DND-41 (cell line): ENCODE data around the gene TPI1.

ENCODE experiments used
- EZH2 ChIP-seq: IDR thresholded peaks from 3 replicates; pipeline ENCODE4 v1.6.1; 2012; ENCODE audit warnings: borderline replicate concordance, low read depth, mild to moderate bottlenecking, moderate library complexity, low read length, inconsistent platforms; ENCODE audit not compliant: severe bottlenecking
- TF ChIP-seq, protein P1 (sequence below): IDR thresholded peaks from 2 replicates; pipeline ENCODE4 v1.5.1; 2012; ENCODE audit warnings: borderline replicate concordance, low read length, moderate library complexity, mild to moderate bottlenecking; ENCODE audit not compliant: poor library complexity, severe bottlenecking; ENCODE audit errors: extremely low read depth

DNA sequence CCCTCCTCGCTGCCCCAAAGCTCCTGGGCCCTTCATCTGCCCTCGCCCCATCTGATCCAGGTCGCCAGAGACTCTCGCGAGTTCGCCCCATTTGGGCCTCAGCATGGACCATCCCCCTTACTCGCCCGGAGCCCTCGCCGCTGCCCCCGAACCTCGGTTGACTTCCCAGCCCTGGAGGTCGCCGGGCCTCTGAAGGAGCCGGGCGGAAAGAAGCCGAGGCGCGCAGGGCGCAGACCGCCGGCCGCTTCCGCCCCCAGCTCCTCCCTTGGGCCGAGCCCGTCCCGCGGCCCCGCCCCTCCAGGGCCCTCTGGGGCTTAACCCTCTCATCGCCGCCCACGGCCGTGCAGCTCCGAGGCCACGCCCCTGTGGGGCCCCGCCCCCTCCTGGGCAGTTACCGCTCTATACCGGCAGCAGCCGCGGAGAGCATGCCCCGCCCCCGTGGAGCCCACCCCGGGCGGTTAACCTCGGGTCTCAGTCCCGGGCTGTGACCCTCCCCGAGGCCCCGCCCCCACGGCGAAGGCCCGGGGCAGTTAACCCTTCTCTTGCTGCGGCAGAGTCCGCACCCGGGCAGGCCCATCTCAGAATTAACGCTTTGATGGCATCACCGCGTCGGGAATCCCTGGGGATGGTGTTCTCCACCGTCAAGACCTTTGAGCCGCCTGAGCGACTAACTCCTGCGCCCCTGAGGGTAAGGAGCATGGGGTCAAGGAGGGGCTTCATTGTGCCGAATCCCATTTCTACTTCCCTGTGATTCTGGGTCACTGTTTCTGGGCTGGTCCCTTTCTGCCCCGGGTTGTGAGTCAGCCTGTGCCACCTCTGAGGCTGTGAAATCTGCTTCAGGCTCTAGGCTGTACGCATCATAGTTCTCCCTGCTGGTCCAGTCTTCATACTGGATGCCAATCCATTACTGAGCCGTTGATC is 6.0 kb downstream of the TPI1 start, which contains the start of gene SPSB2:
- TF ChIP-seq, protein P1, sequence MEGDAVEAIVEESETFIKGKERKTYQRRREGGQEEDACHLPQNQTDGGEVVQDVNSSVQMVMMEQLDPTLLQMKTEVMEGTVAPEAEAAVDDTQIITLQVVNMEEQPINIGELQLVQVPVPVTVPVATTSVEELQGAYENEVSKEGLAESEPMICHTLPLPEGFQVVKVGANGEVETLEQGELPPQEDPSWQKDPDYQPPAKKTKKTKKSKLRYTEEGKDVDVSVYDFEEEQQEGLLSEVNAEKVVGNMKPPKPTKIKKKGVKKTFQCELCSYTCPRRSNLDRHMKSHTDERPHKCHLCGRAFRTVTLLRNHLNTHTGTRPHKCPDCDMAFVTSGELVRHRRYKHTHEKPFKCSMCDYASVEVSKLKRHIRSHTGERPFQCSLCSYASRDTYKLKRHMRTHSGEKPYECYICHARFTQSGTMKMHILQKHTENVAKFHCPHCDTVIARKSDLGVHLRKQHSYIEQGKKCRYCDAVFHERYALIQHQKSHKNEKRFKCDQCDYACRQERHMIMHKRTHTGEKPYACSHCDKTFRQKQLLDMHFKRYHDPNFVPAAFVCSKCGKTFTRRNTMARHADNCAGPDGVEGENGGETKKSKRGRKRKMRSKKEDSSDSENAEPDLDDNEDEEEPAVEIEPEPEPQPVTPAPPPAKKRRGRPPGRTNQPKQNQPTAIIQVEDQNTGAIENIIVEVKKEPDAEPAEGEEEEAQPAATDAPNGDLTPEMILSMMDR: no peak
- TF ChIP-seq EZH2: no peak
